Stimulated activated CD4-positive, alpha-beta T cell treated with anti-CD3 and anti-CD28 coated beads, Interleukin-12 subunit alpha, Interleukin-12 subunit beta, amount 100 ng/mL, for 48 hours (primary cell): Measurements from ENCODE around the gene PIK3R4.

Experiments used
- DNase-seq, 3 donors: peaks; one replicate each; pipeline ENCODE4 v3.0.0-alpha.2; 2020; ENCODE audit warnings: low read depth in 2 of 3, low spot score in 1 of 3

The PIK3R4 gene

GRCh38 chr3:130688697-130689470 lies 57.7 kb downstream of the PIK3R4 start:
- no peak for DNase-seq

- no peak for DNase-seq
Measured at GRCh38 chr3:130688015-130688688, 58.5 kb downstream of the PIK3R4 start.

- no peak for DNase-seq
Measured at GRCh38 chr3:130687327-130687726, 59.3 kb downstream of the PIK3R4 start.

- DNase-seq: no peak
Measured at GRCh38 chr3:130686833-130687232, 59.8 kb downstream of the PIK3R4 start.

- no peak for DNase-seq
Measured at GRCh38 chr3:130682131-130682530, 64.5 kb downstream of the PIK3R4 start.

GRCh38 chr3:130679218-130679617 lies 67.4 kb downstream of the PIK3R4 start:
- no peak for DNase-seq

- no peak for DNase-seq
Measured at GRCh38 chr3:130677343-130677742, 69.3 kb downstream of the PIK3R4 start.

GRCh38 chr3:130671545-130672312 lies 74.9 kb downstream of the PIK3R4 start:
- no peak for DNase-seq

- DNase-seq: no peak
Measured at GRCh38 chr3:130669740-130670139, 76.9 kb downstream of the PIK3R4 start.

GRCh38 chr3:130663092-130663491 lies 83.5 kb downstream of the PIK3R4 start:
- no peak for DNase-seq

- no peak for DNase-seq
Measured at GRCh38 chr3:130662501-130662996, 84.1 kb downstream of the PIK3R4 start.

GRCh38 chr3:130661140-130661891 lies 85.3 kb downstream of the PIK3R4 start:
- no peak for DNase-seq

- no peak for DNase-seq
Measured at GRCh38 chr3:130659911-130660310, 86.7 kb downstream of the PIK3R4 start.

GRCh38 chr3:130658678-130659077 lies 88.0 kb downstream of the PIK3R4 start:
- no peak for DNase-seq

- no peak for DNase-seq
Measured at GRCh38 chr3:130656627-130657026, 90.0 kb downstream of the PIK3R4 start.

GRCh38 chr3:130654921-130655320 lies 91.7 kb downstream of the PIK3R4 start:
- DNase-seq: no peak

GRCh38 chr3:130654091-130654490 lies 92.5 kb downstream of the PIK3R4 start:
- DNase-seq: no peak

- no peak for DNase-seq
Measured at GRCh38 chr3:130649061-130649654, 97.5 kb downstream of the PIK3R4 start.

GRCh38 chr3:130648293-130648692 lies 98.3 kb downstream of the PIK3R4 start:
- DNase-seq: no peak

GRCh38 chr3:130645261-130645660 lies 101.4 kb downstream of the PIK3R4 start:
- DNase-seq: no peak
